Hematopoietic multipotent progenitor cell treated with erythropoietin and hydrocortisone succinate and interleukin-3 and kit ligand, for 17 days (in vitro differentiated cells): ENCODE results near the gene ARX.

Experiments
- DNase-seq: peaks from one replicate; pipeline ENCODE4 v3.0.0-alpha.2; 2015; ENCODE audit warnings: low spot score

ARX gene

DNA sequence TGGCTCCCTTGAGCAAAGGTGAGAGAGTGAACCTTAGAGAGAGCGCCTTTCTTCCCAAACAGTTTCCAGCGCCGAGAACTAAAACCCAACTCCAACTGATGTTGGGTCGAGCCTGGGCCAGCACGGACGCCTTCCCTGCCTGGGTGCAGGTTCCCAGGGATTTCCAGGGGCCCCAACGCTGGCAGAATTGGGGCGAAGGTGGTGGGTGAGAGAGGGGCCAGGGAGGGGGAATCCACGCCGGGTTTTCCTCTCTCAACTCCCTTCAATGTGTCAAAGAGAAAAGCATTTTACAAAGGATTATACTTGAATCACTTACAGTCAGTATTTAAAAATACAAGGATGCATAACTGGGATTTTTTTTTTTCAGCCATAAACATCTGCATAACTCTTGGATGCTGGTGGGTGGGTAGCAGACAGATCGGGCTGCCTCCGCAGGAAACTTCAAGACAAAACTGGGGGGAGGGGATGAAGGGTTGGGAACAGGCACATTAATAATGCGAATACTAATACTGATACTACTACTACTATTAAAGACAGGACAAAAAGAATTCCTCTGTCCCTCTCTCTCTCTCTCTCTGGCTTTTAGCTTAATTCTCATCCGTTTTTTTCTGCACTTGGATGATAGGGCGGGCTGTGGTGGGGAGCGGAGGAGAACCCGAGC is 1.3 kb upstream of the ARX start:
- DNase-seq = no peak

DNA sequence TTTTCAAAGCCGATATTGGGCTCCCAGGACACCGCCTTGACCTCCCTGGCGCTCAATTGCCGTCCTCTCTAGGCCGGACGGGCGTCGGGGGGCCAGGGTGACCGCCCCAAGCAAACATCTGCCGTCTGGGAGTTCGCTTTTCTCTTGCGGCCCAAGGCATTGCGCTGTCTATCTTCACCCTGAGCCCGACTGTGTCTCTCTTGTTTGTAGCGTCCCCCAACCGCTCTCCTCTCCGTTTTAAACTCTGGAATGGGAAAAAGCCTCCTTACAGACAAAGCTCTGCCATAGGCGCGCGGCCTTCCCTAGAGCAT is 551 bp upstream of the ARX start:
- no peak for DNase-seq

DNA sequence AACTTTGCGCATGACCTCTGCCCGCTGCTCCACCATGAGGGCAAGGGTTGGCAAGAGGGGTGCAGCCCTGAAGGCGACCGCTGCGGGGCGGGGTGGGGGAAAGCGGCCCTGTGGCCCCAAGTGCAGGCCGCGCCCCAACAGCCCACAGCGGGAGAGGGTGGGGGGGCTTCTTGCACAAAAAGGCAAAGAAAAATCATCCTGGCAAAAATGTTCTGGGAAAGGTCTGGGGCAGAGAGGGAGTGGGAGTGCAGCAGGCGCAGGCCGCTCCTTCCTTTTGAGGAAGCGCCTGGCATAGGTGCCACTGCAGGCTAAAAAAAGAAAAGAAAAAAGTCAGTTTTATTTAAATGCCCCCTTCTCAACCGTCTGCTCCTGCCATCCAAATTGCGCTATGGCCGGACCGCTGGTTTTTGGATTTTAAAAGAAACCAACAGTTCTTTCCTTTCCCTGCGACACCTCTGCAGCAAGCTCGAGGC is 1.4 kb downstream of the ARX start:
- no peak for DNase-seq

DNA sequence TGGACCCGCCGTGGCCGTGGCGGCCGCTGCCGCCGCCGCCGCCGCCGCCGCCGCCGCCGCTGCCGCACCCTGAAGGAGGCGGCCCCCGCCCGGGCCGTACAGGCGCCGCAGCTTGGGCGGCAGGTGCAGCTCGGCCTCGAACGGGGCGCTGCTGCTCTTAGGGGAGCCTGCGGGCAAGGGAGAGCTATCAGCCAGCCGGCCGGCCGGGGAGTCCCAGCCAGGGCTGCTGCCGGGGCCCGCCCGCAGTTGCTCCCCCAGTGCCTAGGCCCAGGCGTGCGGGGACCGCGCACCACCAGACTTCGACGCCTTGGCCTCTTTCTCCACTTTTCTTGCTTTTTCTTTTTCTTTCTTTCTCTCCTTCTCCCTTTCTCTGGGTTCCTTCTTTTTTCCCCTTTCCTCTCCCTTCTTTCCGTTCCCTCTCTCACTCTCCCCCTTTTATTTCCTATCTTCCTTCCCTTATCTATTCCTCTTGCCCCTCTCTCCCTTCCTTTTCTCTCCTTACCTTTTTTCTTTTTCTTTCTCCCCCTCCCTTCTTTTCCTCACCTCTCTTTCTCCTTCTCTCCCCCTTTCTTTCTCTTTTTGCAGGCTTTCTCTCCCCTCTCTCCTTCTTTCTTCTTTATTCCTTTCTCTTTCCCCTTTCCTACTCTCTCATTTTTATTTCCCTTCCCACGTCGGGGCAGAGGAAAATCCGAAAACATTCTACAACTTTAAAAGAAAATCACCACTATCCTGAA is 2.0 kb downstream of the ARX start:
- no peak for DNase-seq

DNA sequence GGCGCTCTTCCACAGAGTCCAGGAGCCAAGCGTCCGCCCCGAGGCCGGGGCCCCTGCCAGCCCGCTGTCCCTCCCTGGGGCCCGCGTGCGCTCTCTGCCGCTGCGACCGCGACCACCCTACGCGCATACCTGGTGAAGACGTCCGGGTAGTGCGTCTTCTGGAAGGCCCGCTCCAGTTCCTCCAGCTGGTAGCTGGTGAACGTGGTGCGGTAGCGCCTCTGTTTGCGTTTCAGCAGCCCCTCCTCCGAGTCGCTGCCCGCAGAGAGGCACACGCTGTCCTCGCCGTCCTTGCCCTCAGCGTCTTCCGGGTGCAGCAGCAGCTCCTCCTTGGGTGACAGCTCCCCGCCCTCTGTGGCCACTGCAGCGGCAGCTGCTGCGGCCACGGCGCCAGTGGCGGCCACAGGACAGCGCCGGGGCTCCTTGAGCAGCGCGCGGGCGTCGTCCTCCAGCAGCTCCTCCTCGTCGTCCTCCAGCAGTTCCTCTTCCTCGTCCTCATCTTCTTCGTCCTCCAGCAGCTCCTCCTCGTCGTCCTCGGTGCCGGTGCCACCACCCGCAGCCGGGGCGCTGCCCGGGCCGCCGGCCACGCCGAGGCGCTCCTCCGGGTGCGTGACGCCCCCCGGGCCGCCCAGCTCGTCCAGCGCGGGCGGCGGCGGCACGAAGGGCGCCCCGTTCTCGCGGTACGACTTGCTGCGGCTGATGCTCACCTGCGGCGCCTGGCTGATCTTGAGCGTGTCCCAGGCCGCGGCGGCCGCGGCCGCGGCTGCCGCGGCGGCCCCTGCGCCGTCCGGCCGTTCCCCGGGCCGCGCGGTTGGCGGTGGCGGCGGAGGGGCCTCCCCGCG is 2.8 kb downstream of the ARX start:
- DNase-seq = no peak

DNA sequence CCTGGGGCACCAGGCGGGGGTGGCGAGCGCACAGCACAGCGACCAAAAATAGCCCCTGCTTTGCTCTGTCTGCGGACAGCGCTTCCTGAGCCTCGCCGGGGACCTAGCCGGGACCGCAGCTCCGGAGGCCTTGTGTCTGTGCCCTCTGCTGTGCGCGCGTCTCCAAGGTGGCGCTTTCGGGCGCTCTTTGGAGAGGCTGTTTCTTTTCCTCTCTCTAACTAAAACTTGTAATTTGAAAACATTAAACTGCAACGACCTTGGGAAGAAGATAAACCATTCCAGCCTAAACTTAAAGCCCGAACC is 3.4 kb downstream of the ARX start:
- DNase-seq = no peak

DNA sequence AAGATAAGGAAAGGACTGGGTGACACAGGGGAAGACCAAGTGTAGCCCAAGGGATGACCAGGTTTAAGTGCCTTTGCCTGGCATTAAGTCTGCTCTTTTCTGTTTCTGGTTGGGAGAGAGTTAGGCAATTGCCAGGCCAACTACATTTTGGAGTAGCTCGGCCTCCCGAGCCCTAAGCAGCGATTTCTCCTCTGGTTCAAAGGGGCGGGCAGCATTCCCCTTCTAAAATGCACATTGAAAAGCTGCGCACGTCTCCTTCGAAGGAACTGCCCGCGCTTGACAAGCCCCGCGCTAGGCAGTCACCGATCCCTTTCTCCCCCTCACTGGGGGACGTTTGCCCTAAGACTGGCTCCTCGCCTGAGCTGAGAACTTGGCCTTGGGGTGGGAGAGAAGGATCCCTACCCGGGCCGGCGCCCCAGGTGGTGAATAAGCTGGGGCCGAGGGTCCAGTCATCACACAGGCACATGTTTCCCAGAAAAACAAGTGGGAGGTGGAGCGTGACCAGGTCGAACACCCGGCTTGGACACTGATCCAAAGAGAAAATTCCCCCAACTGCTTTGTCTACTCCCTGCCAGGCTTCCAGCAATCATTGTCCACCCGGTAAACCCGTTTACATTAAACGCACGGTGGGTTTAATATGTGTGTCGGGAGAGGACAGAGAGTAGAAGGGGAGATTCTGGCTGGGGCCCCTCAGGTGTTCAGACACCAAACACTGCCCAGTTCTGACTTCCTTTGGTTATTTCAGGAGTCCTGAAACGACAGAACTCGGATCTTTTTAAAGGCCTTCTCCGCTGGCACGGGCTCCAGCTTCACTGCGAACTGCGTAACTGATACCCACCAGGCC is 4.0 kb downstream of the ARX start:
- DNase-seq = no peak

DNA sequence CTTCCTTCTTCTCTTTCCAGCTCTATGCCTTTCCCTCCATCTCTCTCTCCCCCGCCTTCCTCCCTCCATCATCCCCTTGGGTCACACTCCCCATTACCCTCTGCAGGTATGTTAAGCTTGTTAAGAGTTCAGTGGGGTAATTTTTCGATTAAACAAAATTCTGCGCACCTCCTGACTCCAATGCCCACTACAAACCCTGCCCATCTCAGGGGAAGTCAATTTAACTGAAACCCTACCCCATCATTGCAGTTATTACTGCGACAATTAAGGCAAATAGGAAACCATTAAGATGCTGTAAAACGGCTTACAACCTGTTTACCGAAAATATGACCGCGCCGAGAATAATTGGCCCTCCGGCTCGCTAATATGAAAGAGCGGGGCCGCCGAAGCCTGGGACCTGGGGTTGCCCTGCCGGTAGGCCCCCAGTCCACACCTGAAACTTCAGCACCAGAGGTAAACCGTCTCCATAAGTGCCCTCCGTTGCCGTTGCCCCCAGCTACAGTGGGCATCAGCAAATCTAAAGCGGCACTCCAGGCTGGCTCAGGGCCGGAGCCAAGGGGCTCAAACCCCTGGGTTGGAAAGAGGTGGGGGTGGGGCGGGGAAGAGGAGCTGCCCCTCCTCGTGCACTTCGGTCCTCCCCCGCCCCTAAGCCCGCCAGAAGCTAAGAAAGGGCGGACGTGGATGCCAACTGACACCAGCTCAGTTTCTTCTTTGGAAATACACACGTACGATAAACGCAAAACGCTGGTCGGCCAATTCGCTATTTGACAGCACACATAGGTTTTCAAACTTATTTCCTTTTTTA is 4.8 kb downstream of the ARX start:
- no peak for DNase-seq

DNA sequence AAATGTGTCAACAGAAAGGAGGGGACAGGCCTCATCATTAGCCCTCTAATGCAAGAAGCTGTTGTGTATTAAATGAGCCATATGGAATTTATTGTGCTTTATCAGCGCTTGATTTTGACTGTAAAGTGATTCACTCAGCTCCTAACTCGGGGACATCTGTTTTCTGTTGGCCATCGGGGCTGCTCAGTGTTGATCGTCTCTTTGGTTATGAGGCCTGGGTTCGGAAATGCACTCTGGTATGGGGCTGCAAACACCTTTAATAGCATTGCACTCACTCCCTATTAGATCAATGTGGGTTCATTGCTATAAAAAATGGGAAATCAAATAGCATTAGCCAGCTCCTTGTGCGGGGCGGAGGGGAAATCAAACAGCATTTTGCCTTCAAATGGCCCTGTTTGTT is 6.4 kb downstream of the ARX start:
- no peak for DNase-seq

DNA sequence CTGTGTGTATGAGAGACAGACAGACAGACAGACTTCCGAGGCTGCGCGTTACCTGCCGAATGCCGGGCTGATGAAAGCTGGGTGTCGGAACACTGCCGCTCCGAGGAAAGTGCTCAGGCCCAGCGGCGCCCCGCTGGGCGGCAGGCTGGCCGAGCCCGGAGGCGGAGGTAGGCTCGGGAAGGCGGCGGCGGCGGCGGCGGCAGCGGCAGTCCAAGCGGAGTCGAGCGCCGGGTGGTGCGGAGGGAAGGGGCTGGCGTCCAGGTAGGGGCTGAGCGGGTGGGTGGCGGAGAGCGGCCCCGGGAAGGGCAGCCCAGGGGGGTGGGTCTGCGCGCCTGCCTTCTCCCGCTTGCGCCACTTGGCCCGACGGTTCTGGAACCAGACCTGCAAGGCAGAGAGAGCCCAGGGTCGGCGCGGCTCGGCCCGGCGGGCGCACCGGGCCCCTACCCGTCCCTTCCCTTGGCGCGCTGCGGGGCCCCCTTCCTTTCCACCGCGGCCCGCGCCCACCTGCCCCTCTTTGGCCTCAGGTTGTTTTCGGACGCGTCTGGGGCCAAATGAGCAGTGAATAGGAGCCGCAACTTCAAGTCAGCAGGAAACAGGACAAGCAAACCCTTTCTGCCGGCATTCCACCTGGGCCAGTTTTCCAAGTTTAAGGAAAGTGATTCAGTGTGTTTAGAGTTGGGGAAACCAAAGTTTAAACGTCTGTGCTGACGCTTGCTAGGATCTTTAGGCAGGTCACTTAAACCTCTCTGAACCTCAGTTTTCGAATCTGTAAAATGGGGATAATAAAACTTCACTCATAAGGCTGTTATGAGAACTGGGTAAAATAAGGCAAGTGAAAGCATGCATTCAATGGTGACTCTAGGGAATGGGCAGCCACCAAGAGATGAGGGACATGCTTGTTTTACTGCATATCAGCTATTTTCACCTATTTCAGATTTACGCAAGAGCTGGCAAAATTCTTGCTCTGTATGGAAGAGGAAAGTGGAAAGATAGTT is 8.4 kb downstream of the ARX start:
- no peak for DNase-seq

DNA sequence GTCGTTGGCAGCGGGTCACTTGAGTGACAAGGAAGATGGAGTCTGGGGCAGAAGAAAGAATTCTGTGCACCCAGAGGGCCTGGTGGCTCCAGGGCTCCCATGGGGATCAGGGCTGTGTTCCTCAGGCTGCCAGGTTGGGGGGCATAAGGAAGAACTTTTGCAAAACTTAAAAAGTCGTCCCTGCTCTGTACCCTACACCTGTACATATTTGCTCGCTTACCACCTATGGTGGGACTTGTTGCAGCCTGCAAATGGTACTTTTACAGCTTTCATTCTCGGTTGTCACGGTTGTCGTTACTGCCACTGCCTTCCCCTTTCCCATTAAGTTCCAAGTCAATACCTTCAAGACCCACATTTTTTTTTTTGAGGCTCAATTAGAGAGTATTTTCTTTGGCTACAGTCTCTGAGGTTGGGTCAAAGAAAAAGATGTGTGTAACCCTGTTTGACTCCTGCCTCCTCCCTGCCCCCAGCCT is 9.1 kb downstream of the ARX start:
- no peak for DNase-seq

DNA sequence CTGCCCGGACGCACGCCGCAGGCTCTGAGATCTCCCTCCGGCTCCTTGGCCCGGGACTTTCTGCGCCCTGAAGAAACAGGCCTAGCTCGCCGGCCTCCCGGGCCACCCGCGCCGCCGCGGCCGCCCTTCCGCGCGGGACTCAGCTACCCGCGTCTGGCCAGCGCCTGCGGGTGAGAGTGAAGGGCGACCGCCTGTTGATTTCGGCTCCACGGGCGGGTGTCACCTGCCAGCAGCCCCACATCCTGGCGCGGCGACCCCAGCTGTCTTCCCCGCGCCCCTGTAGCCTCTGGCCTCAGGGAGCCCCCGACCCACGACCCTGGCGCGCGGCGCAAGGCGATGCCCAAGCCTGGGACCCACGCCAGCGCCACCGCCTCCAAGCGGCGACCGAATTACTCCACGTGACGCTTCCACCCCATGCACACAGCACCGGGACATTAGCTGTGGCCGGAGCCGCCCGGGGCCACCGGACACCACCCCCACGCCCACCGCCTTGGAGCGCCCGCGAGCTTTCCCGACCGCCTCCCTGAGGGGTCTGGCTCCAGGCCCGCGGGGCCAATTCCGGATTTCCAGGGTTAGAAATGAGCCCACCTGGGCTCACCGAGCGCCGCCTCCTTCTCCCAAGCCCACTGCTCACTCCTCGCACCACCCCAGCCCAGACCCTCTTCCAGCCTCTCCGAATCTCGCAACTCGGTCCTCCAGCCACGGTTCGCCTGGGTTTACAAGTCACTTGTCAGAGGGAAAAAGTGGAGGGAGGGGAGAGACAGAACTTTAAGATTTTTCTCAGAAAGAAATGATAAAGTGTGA is 10.2 kb downstream of the ARX start:
- no peak for DNase-seq

DNA sequence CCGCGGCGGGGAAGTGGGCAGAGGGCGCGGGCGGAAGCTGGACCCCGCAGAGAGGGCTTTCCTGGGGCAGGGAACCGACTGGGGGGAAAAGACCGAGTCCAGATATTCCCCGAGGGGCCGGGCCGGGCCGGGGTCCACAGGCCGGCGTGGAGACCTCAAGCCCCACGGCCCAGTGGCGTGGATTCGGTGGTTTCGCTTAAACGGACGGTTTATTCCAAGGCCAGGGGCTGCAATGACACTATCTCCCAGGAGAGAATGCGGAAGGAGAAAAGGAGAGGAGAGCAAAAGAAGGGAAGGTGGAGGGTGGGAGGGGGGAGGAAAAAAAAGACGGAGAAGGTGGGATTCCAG is 10.8 kb downstream of the ARX start:
- no peak for DNase-seq

DNA sequence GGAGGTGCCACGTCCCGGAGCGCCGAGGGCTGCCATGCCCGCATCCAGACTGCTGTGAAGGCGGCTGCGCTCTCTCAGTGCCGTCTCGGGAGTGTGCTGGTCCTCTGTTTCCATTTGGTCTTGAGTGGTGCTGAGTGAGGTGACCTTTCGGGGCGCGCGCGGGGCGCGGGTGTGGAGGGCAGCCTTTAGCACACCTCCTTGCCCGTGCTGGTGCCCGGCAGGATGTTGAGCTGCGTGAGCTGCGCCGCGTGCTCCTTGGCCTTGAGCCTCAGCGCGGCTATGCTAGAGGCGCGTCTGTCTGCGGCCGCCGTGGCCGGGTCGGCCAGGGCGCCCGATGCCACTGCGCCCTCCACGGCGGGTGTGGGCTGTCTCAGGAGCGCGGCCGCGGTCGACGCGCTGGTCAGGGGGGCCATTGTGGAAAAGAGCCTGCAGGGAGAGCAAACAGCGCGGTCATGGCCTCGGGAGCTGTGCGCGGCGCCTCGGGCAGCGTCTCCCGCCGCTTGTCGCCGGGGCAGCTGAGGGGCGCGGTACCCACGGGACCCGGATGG is 11.2 kb downstream of the ARX start:
- DNase-seq = no peak

DNA sequence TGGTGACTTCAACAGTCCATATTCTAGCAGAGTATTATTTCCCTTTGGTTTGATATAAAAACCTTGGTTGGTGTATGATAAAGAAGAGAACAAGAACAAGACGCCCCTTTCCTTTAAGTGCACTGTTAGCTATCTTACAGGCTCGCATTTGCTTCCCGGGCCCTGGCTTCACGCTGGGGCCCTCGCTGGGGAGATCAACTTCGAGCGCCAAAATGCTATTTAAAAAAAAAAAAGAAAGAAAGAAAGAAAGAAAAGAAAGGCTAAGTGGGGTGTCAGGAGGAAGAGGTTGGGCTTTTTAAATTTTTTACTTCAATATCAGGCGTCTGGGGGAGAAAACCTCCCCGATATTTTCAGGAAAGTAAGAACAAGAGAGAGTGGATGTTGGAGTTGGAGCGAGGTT is 11.7 kb downstream of the ARX start:
- no peak for DNase-seq

DNA sequence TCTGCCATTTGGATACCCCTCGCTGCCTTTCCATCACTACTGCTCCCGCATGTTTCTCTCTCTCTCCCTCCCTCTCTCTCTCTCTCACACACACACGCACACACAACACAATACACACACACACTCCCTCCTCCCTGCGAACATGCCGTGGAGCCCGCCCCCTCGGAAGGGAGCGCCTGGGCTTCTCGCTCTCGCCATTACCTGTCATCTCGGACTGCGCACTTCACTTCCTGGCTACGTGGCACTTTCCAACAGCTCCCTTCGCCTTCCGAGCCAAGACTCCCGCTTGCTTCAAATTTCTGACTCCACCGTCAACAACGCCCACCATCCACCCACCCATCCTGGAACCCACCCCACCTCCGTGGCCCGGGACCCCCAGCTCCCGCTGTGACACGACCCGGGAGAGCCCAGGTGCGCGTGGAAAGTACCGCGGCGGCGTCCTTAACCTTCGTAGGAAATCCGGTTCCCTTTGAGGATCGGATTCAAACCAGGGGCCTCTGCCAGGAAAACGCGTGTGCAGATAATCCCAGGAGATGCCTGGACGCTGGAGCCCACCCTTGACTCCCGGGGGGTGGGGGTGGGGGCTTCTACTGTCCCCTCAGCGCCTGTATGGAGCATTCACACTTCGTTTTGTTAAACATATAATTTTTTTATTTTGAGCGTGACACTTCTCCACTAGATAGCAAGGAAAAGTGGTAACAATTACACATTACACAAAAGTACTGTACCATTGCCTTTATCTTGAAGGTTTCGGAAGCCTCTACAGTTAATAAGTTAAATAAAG is 12.5 kb downstream of the ARX start:
- no peak for DNase-seq

DNA sequence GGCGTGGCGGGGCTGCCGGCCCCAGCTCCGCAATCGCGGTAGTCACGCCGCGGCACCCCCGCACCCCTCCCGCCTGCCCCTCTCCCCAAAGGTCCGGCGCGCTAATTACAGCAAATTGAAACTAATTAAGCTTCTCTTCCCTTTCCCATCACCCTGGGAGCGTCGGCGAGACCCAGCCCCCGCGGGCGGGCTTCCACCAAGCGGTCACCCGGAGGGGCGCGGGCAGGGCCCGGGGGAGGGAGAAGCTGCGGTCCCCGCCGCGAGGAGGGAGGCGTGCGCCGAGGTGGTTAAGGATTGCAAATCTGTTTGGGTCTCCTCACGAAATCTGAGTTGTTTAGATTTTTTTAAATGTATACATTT is 13.1 kb downstream of the ARX start:
- DNase-seq = no peak
